Caco-2 (cell line): ENCODE results near the gene MFRP. TPM values are rescaled to one million over a fixed set of nuclear protein-coding genes. Genes with fewer than 3 reads are reported as not detected.

ENCODE experiments used
- BruUV-seq: library from RNA; stranded (reverse); fragments of 400-500 nt; replicated peaks from 2 replicates; lab custom pipeline; 2021; lab: Mats Ljungman, UMichigan
- CTCF ChIA-PET: fragments of 300-600 bp; sonication (Branson Sonifier 250); formaldehyde crosslinking; loops from one replicate; lab custom pipeline; 2022; ENCODE audit warnings: antibody characterized with exemption; lab: Charles Lee
- POLR2A ChIA-PET: fragments of 300-600 bp; sonication (Branson Sonifier 250); formaldehyde crosslinking; loops from one replicate; lab custom pipeline; 2022; ENCODE audit warnings: antibody characterized with exemption; lab: Charles Lee
- DNase-seq, 2 experiments: peaks; one replicate each; pipeline versions ENCODE4 v3.0.0 to v3.0.0-alpha.2; 2020 to 2022
- H3K27me3 ChIP-seq: replicated peaks from 2 replicates; pipeline ENCODE4 v1.6.0; 2011; ENCODE audit warnings: low read length; ENCODE audit not compliant: control insufficient read depth, insufficient read depth
- H3K36me3 ChIP-seq: 2 replicates; pipeline ENCODE4 v1.5.1; 2011; ENCODE audit warnings: low read length; ENCODE audit not compliant: control insufficient read depth, insufficient read depth
- H3K4me1 ChIP-seq: fragments of 250-450 bp; sonication (Bioruptor Pico); 2 replicates; pipeline ENCODE4 v1.5.1; 2020; ENCODE audit warnings: mild to moderate bottlenecking
- H3K4me3 ChIP-seq: 2 replicates; pipeline ENCODE4 v1.5.1; 2011; ENCODE audit warnings: low read depth, mild to moderate bottlenecking, control low read depth, low read length
- H3K9me3 ChIP-seq: fragments of 250-450 bp; sonication (Bioruptor Pico); 2 replicates; pipeline ENCODE4 v1.5.1; 2020; ENCODE audit warnings: mild to moderate bottlenecking, moderate library complexity
- H3K27ac Mint-ChIP-seq: one replicate; pipeline ENCODE4 v1.8.0; 2022; ENCODE audit warnings: mixed read lengths; ENCODE audit not compliant: unreplicated experiment
- H3K27me3 Mint-ChIP-seq: one replicate; pipeline ENCODE4 v1.8.0; 2022; ENCODE audit warnings: mixed read lengths; ENCODE audit not compliant: insufficient read depth, unreplicated experiment
- H3K36me3 Mint-ChIP-seq: one replicate; pipeline ENCODE4 v1.8.0; 2022; ENCODE audit warnings: mild to moderate bottlenecking, mixed read lengths; ENCODE audit not compliant: insufficient read depth, unreplicated experiment
- H3K4me1 Mint-ChIP-seq: one replicate; pipeline ENCODE4 v1.8.0; 2022; ENCODE audit warnings: low read depth, mixed read lengths; ENCODE audit not compliant: unreplicated experiment
- H3K4me3 Mint-ChIP-seq: one replicate; pipeline ENCODE4 v1.8.0; 2022; ENCODE audit warnings: mild to moderate bottlenecking, moderate library complexity, mixed read lengths; ENCODE audit not compliant: unreplicated experiment
- H3K9me3 Mint-ChIP-seq: one replicate; pipeline ENCODE4 v1.8.0; 2022; ENCODE audit warnings: mixed read lengths; ENCODE audit not compliant: unreplicated experiment
- CTCF ChIP-seq, 2 experiments: fragments of 200-600 bp in 1 of 2; IDR thresholded peaks; 1 replicate in 1 of 2; 2 replicates in 1 of 2; pipeline versions ENCODE4 v1.5.1 to v1.8.0; 2011 to 2022; ENCODE audit warnings: antibody characterized with exemption in 1 of 2, control low read depth in 1 of 2, inconsistent platforms in 1 of 2, low read depth in 1 of 2, low read length in 1 of 2, mild to moderate bottlenecking in 1 of 2, moderate library complexity in 1 of 2; ENCODE audit not compliant: insufficient read depth in 1 of 2, severe bottlenecking in 1 of 2, unreplicated experiment in 1 of 2
- intact Hi-C: fragments of 100-400 bp; cut with micrococcal nuclease; formaldehyde crosslinking; loops from one replicate; pipeline ENCODE4 v1.10.0; 2022; ENCODE audit not compliant: unreplicated experiment
- total RNA-seq: library from RNA; stranded (reverse); gene quantifications from 2 replicates; pipeline ENCODE4 v1.2.3, GENCODE V29; 2022

The MFRP gene
- total RNA-seq, 1 experiment from 2014 or later = not detected

DNA sequence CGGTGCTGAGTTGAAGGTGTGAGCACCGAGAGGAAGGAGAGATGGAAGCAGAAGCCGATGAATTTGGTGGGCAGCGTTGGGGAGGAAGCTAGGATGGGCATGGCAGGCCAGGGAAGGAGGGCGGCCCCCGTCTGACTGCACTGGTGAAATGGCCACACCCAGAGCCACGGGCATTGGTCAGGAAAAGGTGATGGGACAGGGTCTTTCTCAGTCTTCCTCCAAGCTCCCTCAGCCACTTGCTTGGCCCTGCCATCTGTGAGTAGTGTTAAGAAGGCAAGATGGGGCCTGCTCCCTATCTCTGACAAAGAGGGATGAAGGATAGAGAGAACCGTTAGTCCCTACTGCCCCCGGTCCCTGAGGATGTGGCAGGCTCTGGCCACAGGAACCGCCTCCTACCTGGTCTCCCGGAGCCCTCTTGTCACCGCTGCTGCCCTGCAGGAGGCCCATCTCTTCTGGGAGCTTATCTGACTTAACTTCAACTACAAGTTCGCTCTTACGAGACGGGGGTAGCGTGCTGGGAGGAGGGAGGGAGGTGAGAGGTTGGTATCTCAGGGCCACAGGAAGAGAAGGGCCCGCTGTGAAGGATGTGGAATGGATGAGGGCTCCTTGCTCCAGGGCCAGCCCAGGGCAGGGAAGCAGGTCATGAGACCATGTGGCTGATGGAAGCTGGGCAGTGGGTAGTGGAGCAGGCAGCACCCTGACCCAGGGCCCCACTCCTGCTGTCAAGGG lies 36.4 kb downstream of the MFRP start:
- TF ChIP-seq CTCF (IDR thresholded peaks at IDR 0.05; ENCODE audit: insufficient read depth in 1 of 2, low read depth in 1 of 2, low read length in 1 of 2, severe bottlenecking in 1 of 2, unreplicated experiment in 1 of 2) = no peak
- peaks cover 41% of the 10 kb centered on the region for H3K36me3 Mint-ChIP-seq
- Histone ChIP-seq H3K4me3 (no peak overlapping the region), H3K36me3 (0 out of 2 replicates have a peak, but pooled peaks cover 2% of the 10 kb centered on the region), H3K9me3 (no peaks in the 10 kb centered on the region), H3K27me3 (peaks cover 1% of the 10 kb centered on the region; the same call in 1 of the 2 replicates), H3K4me1 (0 out of 2 replicates have a peak, but pooled peaks cover 4% of the 10 kb centered on the region)
- POLR2A ChIA-PET = interaction anchor here (0.7 kb wide), 2 partner anchors 24 to 25 kb away, joined by 3 read pairs; partner anchors contain the start of gene RNF26
- H3K4me1 Mint-ChIP-seq = no peaks in the 10 kb centered on the region
- H3K27ac Mint-ChIP-seq = no peak overlapping the region
- intact Hi-C loops = loop anchor here (10.0 kb wide), 1 partner anchor 105 kb away; the partner anchor contains the start of gene CBL
- no peaks in the 10 kb centered on the region for H3K9me3 Mint-ChIP-seq
- no peak for DNase-seq
- CTCF ChIA-PET = interaction anchor here (0.6 to 1.1 kb wide), 4 partner anchors 12 to 71 kb away, joined by 3 to 4 read pairs (median 4); partner anchors contain the start of gene USP2
- peaks cover 5% of the 10 kb centered on the region for H3K27me3 Mint-ChIP-seq
- no peak overlapping the region for H3K4me3 Mint-ChIP-seq
- no TSS peak for BruUV-seq

GRCh38 chr11:119309411-119309810 lies 37.1 kb downstream of the MFRP start:
- no peaks in the 10 kb centered on the region for H3K9me3 Mint-ChIP-seq
- no peaks in the 10 kb centered on the region for H3K4me1 Mint-ChIP-seq
- Histone ChIP-seq H3K4me3 (no peak overlapping the region), H3K4me1 (no peaks in the 10 kb centered on the region), H3K36me3 (0 out of 2 replicates have a peak, but pooled peaks cover 2% of the 10 kb centered on the region), H3K27me3 (no peaks in the 10 kb centered on the region), H3K9me3 (no peaks in the 10 kb centered on the region)
- POLR2A ChIA-PET = no interaction called here
- H3K36me3 Mint-ChIP-seq = peaks cover 48% of the 10 kb centered on the region
- H3K4me3 Mint-ChIP-seq = no peak overlapping the region
- TF ChIP-seq CTCF (IDR thresholded peaks at IDR 0.05; ENCODE audit: insufficient read depth in 1 of 2, low read depth in 1 of 2, low read length in 1 of 2, severe bottlenecking in 1 of 2, unreplicated experiment in 1 of 2) = no peak
- H3K27ac Mint-ChIP-seq = no peak overlapping the region
- intact Hi-C loops = no loop called here
- CTCF ChIA-PET = interaction anchor here (0.6 to 1.1 kb wide), 4 partner anchors 13 to 72 kb away, joined by 3 to 4 read pairs (median 4); partner anchors contain the start of gene USP2
- no TSS peak for BruUV-seq
- peaks cover 3% of the 10 kb centered on the region for H3K27me3 Mint-ChIP-seq
- no peak for DNase-seq

- no peak overlapping the region for H3K27ac Mint-ChIP-seq
- no peaks in the 10 kb centered on the region for H3K27me3 ChIP-seq
- 0 out of 2 replicates have a peak, but pooled peaks cover 5% of the 10 kb centered on the region for H3K36me3 ChIP-seq
- H3K4me1 Mint-ChIP-seq = no peaks in the 10 kb centered on the region
- intact Hi-C loops = no loop called here
- no peak overlapping the region for H3K4me3 ChIP-seq
- no peak for DNase-seq
- no peaks in the 10 kb centered on the region for H3K27me3 Mint-ChIP-seq
- H3K4me1 ChIP-seq = no peaks in the 10 kb centered on the region
- ChIA-PET CTCF (interaction anchor here (0.6 to 2.5 kb wide), 5 partner anchors 8 to 101 kb away, joined by 4 to 14 read pairs (median 6); partner anchors contain the start of gene USP2), POLR2A (interaction anchor here (0.6 kb wide), 1 partner anchor 517 kb away, joined by 3 read pairs; the partner anchor contains the start of gene DDX6)
- no TSS peak for BruUV-seq
- no peaks in the 10 kb centered on the region for H3K9me3 ChIP-seq
- TF ChIP-seq CTCF (IDR thresholded peaks at IDR 0.05; ENCODE audit: insufficient read depth in 1 of 2, low read depth in 1 of 2, low read length in 1 of 2, severe bottlenecking in 1 of 2, unreplicated experiment in 1 of 2) = no peak
- H3K9me3 Mint-ChIP-seq = no peaks in the 10 kb centered on the region
- peaks cover 63% of the 10 kb centered on the region for H3K36me3 Mint-ChIP-seq
- H3K4me3 Mint-ChIP-seq = no peak overlapping the region
Measured at GRCh38 chr11:119307974-119308373, 38.5 kb downstream of the MFRP start.
